Activated effector memory CD4-positive, alpha-beta T cell treated with Interleukin-2 at 50 U/mL for 16 hours (primary cell): ENCODE measurements around the gene VPS13C.

ENCODE experiments used
- DNase-seq: peaks from one replicate; pipeline ENCODE4 v3.0.0-alpha.2; 2020

VPS13C gene

DNA sequence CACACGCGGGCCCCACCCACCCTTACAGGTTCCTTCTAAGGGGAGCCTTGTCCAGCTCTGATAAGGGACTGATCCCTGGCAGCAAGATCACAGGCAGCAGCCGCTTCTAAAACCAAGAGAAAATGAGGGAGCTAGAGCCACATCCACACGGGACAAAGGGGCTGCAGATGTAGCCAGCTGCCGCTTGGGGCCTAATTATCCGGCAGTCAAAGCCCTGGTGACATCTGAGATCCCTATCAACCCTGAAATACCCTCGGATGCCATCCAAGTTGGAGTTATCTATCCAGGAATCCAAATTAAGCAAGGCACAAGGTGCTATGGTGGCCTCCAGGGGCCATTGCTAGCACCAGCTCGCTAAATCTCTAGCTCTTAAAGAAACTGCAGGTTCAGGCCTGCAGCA, 248.3 kb downstream of the VPS13C start:
- no peak for DNase-seq

DNA sequence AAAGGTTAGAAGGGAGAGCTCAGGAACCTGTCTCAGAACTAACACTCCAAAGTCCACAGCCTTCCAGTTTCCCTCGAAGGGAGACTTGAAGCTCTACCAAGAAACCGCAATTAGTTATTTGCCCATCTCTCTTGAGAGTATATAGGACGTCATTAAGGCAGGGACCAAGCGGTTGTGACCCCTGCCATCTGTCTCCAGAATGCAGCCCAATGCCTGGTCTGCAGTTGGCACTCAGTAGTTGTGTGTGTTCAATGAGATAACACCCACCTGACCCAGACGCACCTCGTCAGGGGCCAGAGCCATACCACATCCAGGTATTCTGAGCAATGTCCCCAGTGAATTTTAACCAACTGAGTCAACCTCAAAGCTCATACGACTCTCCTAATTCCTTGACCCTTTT, 251.0 kb downstream of the VPS13C start:
- DNase-seq, result no peak

DNA sequence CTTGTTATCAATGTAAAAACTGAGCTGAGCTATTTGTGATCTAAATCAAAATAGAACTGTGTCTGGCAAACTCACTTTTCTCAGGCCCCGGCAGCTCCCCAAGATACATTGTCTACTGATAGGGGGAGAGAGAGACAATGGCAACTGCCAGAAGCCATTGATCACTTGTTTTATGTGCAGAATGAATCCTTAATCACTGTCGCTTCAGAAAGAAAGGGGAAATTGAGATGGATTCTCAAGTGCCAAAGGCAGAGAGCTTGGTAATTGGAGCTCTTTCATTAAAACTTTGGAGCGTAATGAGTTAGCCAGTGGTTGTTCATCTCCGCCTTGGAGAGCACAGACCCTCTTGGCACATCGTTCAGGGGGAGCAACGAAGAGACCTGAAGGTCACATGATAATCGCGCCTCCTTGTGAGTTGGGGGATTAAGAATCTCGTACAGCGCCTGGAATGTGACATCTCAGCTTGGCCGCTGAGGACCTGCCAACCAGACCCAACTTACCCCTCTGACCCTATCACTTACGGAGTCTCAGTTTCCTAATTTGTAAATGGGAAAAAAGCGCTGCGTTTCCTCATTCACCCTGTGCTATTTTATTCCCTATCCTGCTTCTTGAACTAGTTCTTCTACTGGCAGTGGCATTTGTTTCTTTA, 252.8 kb downstream of the VPS13C start:
- DNase-seq, result no peak
